Esophagus squamous epithelium (tissue), 4 donors: Measurements from ENCODE around the gene XRCC6.

Source experiments
- POLR2A ChIP-seq, 4 donors: fragments of 450-650 bp; IDR thresholded peaks; one replicate each; pipeline ENCODE4 v1.6.1; 2017; ENCODE audit warnings: antibody characterized with exemption in 4 of 4, mild to moderate bottlenecking in 4 of 4, moderate library complexity in 3 of 4
- TF ChIP-seq, protein P1 (sequence below), 6 experiments: fragments of 450-650 bp in 4 of 6; fragments of 200-600 bp in 2 of 6; sonication (generic) in 2 of 6; IDR thresholded peaks; one replicate each; pipeline ENCODE4 v1.5.1; 2016 to 2019; ENCODE audit warnings: antibody characterized with exemption in 6 of 6, mild to moderate bottlenecking in 4 of 6, moderate library complexity in 4 of 6

- TF ChIP-seq, protein P1, sequence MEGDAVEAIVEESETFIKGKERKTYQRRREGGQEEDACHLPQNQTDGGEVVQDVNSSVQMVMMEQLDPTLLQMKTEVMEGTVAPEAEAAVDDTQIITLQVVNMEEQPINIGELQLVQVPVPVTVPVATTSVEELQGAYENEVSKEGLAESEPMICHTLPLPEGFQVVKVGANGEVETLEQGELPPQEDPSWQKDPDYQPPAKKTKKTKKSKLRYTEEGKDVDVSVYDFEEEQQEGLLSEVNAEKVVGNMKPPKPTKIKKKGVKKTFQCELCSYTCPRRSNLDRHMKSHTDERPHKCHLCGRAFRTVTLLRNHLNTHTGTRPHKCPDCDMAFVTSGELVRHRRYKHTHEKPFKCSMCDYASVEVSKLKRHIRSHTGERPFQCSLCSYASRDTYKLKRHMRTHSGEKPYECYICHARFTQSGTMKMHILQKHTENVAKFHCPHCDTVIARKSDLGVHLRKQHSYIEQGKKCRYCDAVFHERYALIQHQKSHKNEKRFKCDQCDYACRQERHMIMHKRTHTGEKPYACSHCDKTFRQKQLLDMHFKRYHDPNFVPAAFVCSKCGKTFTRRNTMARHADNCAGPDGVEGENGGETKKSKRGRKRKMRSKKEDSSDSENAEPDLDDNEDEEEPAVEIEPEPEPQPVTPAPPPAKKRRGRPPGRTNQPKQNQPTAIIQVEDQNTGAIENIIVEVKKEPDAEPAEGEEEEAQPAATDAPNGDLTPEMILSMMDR (IDR thresholded peaks at IDR 0.05) = no peak
- TF ChIP-seq POLR2A (IDR thresholded peaks at IDR 0.05) = no peak
Observed at GRCh38 chr22:41578114-41578513, 43.0 kb upstream of the XRCC6 start.
